DMS79 (cell line): ENCODE measurements around the gene PDZRN3.

ENCODE experiments used
- DNase-seq: peaks from one replicate; lab custom pipeline; 2025; lab: John Stamatoyannopoulos, UW

Gene PDZRN3

DNA sequence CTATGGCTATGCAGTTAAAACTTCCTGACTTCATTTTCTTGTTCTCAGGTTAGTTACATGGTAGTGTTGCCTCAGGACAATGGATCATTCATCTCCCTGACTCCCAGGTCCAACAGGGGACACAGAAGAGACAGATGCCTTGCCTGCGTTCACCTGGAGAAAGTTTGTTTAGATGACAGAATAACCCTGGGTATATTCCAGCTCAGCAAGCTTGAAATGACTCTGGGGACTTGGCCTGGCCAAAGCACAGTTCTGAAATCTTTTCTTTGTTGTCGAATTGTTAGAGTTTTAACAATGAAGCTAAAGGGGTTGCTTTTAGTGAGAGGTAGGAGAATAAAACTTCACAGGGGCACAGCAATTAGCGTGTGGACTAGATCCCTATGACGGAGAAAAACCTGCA, 206.1 kb downstream of the PDZRN3 start:
- no peak for DNase-seq

DNA sequence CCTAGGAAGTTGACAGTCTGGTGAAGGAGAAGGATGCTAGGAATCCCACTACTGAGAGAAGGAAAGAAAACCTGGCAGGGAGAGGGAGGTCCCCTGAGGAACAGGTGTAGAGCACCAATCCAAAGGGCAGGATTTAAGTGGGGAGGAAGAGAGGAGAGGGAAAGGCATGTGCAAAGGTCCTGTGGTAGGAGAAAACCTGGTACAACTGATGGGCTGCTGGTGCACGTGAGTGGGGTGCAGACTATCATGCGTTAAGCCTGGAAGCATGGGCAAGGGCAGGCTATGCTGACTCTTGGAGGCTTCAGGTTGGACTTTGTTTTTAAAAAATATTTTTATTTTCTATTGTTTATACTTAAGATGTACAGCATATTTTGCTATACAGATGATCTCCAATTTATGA, 209.6 kb downstream of the PDZRN3 start:
- DNase-seq, result no peak

DNA sequence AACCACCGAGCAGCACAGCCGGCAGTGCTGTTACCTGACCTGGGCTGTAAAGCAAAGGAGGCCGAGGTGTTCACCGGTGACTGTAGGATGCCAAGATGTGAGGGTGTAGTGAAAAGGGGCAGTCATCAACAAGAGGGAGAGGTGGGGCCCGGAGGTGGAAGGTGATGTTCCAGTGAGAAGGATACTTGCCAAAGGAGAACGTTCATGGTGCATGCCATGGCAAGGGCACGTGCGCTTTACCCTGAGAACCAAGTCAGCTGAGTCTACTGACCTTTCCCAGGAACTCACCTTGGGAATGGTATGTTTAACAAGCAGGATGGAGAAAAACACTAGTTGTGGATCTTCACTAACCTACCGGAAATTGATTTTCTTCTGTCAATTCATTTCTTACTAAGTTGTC, 211.1 kb downstream of the PDZRN3 start:
- no peak for DNase-seq

DNA sequence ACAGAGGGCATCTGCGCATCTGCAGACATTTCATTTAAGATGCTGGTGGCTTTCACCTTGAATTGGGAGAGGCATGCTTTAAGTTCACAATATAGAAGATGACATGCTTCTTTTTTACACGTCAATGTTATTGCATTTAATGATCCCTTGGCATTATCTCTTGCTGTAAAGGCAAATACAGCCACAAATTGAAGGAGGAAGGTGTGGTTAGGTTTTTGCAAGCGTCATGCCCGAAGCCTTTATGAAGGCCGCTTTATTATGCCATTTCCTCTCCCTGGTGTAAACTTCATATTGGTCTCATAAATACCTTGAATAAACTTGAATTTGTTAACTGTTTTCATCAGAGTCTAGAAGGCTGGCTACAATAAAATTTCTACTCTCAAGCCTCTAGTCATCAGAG, 212.7 kb downstream of the PDZRN3 start:
- no peak for DNase-seq

DNA sequence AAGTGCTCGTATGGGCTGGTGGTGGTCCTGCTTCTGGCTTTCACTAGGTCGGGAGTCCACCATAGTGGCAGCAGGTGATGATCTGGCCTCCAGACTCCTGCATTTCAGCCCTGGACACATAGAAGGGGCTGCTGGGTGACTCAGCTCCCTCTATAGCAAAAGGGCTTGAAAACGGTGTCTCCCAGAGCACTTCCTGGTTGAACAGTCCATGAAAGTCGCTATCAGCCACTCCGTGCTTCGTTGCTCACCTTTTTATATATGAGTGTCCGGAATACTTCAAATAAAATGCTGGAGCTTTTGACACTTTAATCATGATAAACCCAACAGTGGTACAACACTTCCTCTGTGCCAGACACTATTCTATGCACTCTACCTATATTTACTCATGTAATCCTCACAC, 213.2 kb downstream of the PDZRN3 start:
- no peak for DNase-seq

DNA sequence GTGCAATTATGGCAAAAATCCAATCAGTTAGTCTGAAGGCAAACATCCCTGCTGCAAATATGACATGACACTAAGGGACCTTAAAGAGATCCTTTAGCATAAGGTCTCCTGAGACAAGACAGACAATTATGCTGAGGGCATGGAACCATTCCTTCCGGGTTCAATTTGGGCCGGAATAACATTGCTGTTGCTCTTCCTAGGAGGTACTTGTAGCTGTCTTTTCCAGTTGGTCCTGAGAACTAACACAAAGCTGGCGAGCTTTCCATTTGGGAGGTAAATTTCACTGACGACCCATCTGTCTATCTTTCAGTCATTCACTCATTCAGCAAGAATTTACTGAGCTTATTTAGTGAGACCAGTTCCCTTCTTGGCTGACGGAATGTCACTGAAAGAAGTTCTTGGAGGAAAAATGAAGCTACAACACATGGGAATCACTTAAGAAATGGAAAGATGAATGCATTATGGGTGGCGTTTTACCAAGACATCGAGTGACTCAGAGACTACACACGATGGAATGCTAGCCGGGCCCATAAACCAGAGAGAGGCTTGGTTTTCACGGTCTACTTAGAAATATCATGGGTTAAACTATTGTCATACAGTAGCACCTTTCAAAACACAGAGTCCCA, 215.5 kb downstream of the PDZRN3 start:
- DNase-seq, result no peak

DNA sequence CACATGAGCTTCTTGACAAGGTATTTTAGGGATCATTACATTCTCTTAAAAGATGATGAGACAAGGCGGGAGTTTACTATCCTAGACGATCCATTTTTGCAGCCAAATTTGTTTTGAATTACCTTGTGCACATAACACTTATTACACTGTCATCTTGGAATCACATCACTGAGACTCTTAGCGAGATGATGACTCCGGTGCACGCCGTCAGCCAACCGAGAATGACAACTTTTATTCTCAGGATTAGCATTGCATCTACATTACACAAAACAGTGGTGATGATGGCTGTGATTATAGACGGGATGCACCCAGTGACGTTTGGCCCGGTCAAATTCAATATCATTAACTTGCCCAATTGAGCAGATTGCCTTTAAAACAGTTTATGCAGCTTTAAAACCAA, 216.1 kb downstream of the PDZRN3 start:
- DNase-seq, result no peak

DNA sequence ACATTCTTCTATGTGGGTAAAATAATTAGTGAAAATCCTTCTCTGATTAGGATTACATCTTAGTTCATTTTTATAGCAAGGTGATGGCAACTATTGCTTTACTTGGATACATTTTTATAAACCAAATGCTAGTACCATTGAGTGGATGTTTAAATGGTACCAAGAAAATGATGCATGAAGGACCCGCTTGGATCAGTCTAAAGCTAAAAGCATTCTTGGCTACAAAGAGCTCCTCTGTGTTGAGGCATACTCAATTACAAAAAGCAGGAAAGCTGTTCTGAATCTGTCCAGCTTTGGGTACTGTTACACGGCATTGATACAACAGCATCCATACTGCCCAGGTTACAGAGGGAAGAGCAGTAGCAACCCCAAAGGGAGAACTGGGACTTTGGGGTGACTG, 217.2 kb downstream of the PDZRN3 start:
- no peak for DNase-seq

DNA sequence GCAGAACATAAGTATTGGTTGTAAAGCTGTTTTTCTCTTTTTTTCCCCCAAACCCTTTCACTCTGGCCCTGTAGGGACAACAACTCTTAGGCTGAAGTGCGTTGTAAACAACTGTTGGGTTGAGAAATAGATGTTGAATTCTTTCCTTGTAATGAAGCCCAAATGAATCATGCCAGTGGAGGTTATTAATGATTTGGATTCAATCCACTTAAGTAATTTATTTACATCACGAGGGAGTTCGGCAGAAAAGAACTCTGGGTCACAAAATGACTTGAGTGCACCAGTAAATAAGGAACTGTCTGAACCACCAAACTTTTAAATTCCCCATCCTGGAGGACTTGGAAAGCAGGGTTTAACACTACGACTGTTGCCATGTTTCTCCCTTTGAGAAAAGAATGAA, 218.9 kb downstream of the PDZRN3 start:
- DNase-seq, result no peak

DNA sequence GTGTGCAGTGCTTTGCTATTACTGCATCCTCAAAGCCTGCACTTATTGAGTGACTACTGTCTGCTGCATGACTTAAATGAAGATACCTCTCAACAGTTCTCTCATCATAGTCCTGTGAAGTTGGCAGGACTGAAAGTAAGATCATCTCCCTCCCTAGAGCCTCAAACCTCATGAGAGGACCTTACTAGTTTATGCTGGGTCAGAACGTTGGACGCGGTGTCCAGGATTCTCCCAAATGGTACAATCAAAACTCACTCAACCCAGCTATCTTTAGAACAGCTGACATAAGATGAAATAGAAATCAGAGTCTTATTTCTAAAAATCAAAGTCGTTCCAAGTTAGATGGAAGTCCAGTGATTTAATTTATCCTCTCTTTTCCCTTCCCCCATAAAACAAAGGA, 219.7 kb downstream of the PDZRN3 start:
- DNase-seq, result no peak

DNA sequence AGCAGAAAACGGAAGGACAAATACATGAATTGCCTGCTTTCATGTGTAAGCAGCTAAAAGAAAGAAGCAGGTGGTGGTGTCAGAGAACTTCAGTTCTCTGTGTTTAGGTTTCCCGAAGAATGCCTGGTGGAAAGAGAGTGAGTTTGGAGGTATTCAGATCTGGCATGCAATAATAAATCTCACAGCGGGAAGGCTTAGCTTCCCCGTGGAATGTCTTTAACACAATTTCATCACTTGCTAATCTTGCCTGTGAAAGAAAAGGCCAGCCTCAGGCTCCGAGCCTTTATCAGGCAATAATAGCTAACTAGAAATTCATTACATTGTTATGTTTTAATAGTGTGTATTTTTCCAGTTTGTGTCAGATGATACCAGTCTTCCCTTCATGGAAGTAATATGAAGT, 220.3 kb downstream of the PDZRN3 start:
- DNase-seq, result no peak

DNA sequence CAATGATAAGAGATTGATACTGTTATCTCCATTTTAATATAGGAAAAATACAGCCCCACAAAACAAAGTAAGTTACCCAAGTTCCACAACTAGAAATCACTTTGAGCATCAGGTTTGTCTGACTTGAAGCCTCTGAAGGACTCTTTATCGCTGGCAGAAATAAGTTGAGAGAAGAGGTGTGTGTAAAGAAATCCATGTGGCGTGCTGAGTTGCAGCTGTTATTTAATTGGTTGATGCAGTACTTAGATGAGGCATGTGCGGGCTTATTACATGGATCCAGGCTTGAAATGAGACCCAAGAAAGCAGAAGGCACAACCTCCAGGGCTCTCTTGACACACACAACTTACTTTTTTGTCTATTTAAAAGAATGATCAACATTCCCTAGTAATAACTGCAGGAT, 221.3 kb downstream of the PDZRN3 start:
- DNase-seq, result no peak

DNA sequence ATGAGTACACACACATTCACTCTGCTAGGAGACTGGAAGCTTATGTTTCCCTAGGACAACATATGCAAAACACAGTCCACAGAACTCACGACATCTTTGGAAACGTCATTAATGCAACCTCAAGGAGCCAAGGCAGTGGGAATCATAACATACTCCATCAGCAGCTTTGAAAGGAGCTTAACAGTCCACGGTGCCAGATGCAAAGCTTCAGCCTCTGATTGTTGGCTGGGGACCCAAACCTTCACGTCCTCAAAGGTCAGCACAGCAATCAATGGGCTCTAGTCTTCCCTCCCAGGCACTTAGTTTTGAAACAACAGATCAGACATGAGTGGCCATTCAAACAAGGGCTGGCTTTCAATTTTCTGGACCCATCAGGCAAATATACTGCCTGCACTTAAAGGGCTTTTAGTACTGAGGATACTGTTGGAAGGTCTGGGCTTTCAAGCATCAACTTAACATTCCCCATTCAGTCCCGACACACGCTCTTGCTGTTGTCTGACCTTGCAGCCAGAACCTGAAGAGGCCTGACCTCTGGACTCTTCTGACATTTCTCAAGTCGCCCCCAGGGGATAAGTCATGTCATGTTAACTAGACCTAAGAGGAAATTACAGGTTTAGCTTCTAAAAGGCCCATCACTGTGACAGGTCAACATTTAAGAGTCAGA, 223.0 kb downstream of the PDZRN3 start:
- DNase-seq, result no peak

DNA sequence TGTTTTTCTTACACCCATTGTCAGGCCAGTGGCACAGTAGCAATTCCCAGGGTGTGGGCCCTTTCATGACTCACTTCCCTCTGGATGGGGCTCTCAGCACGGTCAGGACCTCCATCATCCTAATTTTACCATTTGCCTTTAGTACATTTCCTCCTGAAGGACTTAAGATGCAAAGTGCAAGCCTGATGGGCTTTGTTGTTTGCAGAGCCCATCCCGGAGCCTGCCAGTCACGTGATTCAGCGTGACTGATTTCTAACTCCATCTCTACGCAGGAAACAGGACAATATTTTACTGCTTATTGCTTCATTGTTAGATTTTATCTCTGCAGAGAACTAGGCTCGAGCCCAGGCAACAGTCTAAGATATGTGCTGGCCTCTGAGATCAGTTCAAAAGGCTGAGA, 223.7 kb downstream of the PDZRN3 start:
- no peak for DNase-seq

DNA sequence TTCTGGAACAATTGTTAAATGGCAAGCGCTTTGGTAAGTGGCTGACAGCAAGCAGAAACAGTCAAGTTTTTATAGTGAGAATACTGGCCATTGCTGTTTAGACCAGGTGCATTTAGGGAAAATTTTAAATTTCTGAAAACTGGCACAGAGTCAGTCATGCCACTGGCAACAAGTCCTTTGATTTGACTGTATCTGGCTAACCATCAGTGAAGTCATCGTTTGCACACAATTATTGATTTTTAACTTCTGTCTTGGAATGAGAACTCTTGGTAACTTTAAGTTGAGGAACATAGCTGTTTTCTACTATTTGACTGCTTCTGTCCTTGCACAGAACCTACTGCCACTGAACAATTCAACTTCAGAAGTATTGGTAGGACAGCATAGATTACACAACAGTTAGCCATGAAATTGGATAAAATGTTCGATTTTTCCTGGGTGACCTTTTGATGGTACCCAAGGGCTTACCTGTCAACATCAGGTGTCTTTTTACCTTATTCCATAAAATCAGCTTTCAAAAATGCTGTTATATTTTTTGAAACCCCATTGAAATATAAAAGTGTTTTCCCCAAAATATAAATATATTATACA, 225.0 kb downstream of the PDZRN3 start:
- DNase-seq, result no peak

DNA sequence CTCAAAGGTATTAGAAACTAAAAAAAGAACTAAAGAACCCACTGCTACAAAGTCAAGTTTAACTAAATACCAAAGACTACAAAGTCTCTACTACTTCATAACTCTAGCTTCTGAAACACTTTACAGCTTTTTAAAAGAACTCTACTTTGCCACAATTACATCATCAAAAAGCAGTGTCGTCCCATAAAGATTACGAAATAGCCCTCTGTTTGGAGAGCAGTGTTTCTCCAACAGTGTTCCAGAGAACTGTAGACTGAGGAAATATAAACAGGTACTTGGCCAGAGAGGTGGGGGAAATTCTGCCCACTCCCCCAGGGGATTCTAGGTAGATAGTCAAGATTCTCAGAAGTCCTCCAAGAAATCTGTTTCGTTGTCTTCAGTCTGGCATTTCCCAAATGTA, 225.6 kb downstream of the PDZRN3 start:
- DNase-seq, result no peak

DNA sequence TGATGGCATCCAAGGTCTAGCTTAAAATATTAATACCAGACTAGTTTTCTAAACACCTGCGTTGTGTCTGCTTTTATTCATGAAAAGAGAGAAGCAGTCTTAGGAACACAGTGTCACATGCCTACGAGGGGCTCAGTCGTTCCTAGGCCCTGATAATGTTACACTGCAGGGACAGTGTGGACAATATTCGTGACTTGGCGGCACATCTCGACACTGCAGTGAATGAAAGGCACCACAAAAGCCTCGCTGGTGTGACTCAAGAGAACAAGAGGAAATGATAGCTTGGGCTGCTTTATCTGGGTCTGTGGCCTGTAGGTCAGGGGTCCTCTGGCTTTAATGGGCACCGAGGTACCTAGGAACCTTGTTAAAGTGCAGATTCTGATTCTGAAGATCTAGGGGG, 226.7 kb downstream of the PDZRN3 start:
- no peak for DNase-seq

DNA sequence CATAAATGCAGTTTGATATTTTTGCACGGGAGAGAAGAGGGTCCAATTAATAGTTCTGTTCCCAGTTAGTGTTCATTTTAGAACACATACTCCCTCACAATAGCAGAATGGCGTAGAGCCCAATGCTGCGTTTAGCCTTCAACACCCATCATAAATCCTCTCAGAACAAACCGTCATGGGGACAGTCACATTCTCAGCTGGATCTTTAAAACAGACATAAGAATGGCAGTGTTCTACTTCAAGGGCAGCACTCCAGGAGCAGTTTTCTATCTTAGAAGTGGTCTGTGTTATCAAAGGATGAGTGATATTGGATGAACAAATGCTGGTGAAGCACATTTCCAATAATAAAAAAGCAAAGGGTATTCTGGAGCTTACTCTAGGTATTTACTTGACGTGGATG, 230.5 kb downstream of the PDZRN3 start:
- no peak for DNase-seq

DNA sequence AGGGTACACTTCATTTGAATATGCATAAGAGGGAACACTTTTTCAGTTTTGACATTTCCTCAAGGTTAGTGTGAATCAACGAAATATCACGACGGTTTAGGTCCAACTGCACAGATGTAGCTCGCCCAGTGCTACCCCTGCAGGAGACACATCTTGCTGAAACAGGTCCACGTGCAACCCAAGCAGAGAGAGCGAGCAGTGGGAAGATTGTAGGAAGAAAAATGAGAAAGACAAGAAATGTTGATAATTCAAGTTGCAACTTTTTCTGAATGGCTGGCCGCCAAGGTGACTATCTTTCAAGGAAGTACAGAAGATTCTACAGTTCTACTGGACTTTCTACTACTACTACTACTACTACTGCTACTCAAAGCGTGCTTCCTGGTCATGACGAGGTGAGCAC, 231.7 kb downstream of the PDZRN3 start:
- no peak for DNase-seq

DNA sequence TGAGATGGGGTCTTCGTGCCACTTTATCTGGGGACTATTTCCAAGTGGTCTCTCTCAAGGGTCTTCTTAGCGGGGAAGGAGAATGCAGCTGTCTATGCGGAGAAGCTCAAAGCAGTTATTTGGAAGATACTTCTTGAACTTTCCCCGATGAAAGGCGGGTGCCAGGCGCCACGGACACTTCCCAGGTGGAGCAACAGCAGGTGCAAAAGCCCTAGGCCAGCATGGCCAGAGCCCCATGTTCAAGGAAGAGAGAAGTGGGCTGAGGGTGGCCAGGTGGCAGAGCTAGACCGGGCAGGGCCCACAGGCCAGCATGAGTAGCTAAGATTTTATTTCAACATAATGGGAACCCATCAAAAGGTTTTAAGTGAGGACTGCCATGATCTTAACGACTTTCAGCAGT, 232.8 kb downstream of the PDZRN3 start:
- DNase-seq, result no peak

DNA sequence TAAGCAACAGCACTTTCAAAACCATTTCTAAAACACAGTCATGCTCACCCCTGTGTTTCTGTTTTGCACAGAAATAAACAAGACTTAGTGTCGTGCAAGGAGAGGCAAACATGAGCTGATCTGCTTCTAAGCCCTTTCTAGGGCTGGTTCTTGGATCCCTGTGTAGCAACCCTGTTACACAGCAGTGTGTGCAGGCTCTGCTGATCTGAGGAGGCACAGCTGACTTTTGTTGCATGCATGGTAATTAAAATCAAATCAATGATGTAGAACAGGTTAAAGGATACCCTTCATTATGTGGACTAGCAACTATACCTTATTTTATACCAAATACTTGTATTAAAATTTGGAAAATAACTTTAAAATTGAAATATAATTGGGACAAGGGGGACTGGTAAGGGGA, 234.8 kb downstream of the PDZRN3 start:
- no peak for DNase-seq

DNA sequence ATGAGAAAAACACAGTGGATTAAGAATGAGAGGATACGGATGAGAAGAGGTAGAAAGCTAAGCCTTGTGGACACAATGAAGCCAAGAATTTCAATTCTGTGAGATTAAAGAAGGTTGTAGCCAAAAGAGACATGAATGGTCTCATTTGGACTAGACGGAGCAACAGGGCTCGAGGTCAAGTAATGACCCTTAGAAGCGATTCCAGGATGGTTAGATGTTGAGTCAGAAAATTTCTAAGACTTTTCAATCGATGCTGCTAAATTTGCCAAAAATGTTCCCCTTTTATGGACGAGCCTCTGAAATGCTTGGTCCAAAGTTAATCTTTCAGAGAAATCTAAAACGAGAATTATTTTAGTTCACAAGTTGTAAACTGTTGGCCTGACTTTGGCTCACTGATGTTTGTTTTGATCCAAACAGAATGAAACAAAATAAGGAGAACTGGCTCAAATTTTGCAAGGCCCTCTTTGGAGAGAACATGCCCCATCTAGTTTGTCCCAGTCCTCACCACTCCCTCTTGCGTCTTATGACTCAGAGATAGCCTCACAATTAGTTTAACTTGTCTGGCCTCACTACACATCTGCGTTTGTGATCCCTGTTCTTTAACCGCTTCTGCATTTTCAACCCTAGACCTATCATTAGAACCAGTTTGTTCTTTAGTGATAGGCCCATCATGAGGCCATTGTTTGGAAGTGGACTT, 235.5 kb downstream of the PDZRN3 start:
- no peak for DNase-seq

DNA sequence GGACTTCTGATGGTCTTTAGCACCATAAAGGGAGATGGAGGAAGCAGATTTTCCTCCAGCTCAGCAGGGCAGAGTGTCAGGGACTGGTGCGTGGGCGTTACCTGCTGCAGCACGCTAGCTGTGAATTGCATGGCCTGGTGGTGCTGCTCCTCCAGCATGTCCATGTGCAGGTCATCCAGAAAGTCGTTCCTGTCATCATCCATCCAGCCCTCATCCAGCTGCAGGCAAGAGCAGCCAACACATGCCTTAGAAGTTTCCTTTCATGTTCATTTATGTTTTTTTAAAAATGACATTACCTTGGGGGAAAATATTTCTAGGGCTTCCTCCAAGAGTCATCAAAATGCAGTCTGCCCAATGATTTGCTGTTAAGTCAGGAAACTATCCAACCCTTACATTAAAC, 239.2 kb downstream of the PDZRN3 start:
- no peak for DNase-seq
